C1 segment of cervical spinal cord (tissue), 14 donors: Measurements from ENCODE around the gene RFPL2.
"Not testable (repeated sequence)": the region's sequence is repeated elsewhere in the genome, so short reads cannot be mapped to it uniquely, and the experiment has no call there.

Experiments
- DNase-seq, 14 donors: peaks; one replicate each; lab custom pipeline; 2025; lab: John Stamatoyannopoulos, UW

The RFPL2 gene

GRCh38 chr22:32164075-32164860 lies 40.6 kb downstream of the RFPL2 start:
- no peak for DNase-seq

- not testable (repeated sequence) for DNase-seq
These were observed 44.5 kb downstream of the RFPL2 start for GRCh38 chr22:32160411-32160810.

- no peak for DNase-seq
These were observed 46.0 kb downstream of the RFPL2 start, which contains the start of gene C22orf42 for GRCh38 chr22:32158712-32159533. TSS of gene C22orf42 (minus strand) at chr22:32159303. CDS start at chr22:32159215, 88 bp downstream.

GRCh38 chr22:32157632-32158031 lies 47.2 kb downstream of the RFPL2 start:
- DNase-seq = not testable (repeated sequence)

GRCh38 chr22:32154727-32155126 lies 50.1 kb downstream of the RFPL2 start:
- DNase-seq = not testable (repeated sequence)

GRCh38 chr22:32151641-32152040 lies 53.2 kb downstream of the RFPL2 start:
- not testable (repeated sequence) for DNase-seq

- DNase-seq = not testable (repeated sequence)
These were observed 54.2 kb downstream of the RFPL2 start for GRCh38 chr22:32150647-32151046.

DNA sequence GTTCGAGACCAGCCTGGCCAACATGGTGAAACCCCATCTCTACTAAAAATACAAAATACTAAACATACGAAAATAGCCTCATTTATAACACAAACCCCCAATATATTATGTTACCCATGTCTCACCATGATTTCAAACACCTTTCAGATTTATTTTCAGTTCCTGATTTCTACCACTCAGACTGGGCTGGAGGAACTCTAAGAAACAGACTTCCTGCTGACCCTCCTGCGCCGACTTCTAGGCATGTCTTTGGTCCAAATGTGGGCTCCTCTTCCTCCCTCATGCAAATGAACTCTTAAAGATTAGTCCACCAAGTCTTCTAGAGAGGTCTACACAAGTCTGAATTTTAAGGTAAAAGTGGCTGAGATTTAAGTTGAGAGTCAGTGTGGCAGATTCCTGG lies 56.5 kb downstream of the RFPL2 start:
- not testable (repeated sequence) for DNase-seq

GRCh38 chr22:32147128-32147527 lies 57.7 kb downstream of the RFPL2 start:
- not testable (repeated sequence) for DNase-seq

- peak in 1 of 14 donors; percentile 2 for DNase-seq
These were observed 60.2 kb downstream of the RFPL2 start for GRCh38 chr22:32144496-32145274.

DNA sequence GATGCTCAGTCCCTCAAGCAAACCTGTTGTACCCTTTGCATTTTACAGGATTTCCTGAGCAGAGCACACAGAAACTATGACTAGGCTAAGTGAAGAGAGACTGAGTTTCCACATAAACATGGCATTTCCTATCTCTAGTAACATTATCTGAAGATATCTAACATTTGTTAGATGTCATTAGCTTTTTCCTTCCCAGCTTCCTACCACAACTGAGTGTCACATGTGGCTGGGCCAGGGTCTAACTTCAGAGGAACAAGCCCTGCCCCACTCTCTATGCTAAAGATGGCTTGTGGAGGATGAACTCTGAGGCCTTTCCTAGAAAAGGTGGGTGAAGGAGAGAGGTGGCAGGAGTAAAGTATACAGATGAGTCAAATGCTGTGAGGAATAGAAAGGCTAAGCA lies 62.3 kb downstream of the RFPL2 start:
- DNase-seq = no peak

DNA sequence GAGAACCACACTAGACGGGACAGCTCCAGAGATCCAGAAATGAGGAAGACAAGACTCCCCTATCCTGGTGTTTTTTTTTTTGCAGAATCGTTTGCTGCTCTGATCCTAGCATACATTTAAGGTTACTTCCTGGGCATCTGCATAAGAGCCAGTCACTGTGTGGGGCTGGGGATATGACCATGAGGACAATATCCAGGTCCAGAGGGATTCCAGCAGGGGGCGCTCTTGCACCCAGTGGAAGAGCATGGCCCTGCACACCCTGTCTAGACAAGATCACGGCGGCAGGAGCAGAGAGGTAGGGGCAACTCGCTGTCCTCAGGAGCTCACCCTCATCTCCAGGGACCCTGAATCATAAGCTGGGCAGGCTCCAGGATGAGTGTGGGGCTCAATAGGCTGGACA lies 64.2 kb downstream of the RFPL2 start:
- DNase-seq = not testable (repeated sequence)
